Vagina (tissue), 2 donors: ENCODE results near the gene LBH.

ENCODE experiments used
- CTCF ChIP-seq, 3 experiments: fragments of 450-650 bp in 2 of 3; fragments of 200-600 bp in 1 of 3; sonication (generic) in 1 of 3; IDR thresholded peaks; one replicate each; pipeline ENCODE4 v1.5.1; 2017 to 2019; ENCODE audit warnings: antibody characterized with exemption in 3 of 3, mild to moderate bottlenecking in 2 of 3, moderate library complexity in 2 of 3
- POLR2A ChIP-seq, 2 donors: fragments of 450-650 bp; IDR thresholded peaks; one replicate each; pipeline ENCODE4 v1.6.1; 2017; ENCODE audit warnings: antibody characterized with exemption in 2 of 2, mild to moderate bottlenecking in 2 of 2, moderate library complexity in 2 of 2
- POLR2AphosphoS5 ChIP-seq, 2 donors: sonication (generic); formaldehyde crosslinking; IDR thresholded peaks; one replicate each; pipeline ENCODE4 v1.9.0; 2017; ENCODE audit warnings: antibody characterized with exemption in 2 of 2, mild to moderate bottlenecking in 2 of 2, low read depth in 1 of 2; ENCODE audit not compliant: insufficient read depth in 1 of 2

- no peak for TF ChIP-seq POLR2A (IDR thresholded peaks at IDR 0.05)
- TF ChIP-seq CTCF (IDR thresholded peaks at IDR 0.05) = no peak
- no peak for TF ChIP-seq POLR2AphosphoS5 (IDR thresholded peaks at IDR 0.05; ENCODE audit: insufficient read depth in 1 of 2, low read depth in 1 of 2)
Measured at GRCh38 chr2:30213907-30214463, 17.3 kb upstream of the LBH start.
